ENCODE measurements around the gene BPIFA1.

Gene BPIFA1

GRCh38 chr20:33229843-33230242, 6.0 kb upstream of the BPIFA1 start:
- TF ChIP-seq CTCF (IDR thresholded peaks at IDR 0.05; ENCODE audit: low read depth, low read length): no peak
- H3K4me3 ChIP-seq (ENCODE audit: low read depth, low read length): no peak overlapping the region

- TF ChIP-seq CTCF (IDR thresholded peaks at IDR 0.05; ENCODE audit: low read depth, low read length): no peak
- H3K4me3 ChIP-seq (ENCODE audit: low read depth, low read length): no peak overlapping the region
Observed at GRCh38 chr20:33231237-33231636, 4.6 kb upstream of the BPIFA1 start.

GRCh38 chr20:33232486-33233072, 3.2 kb upstream of the BPIFA1 start:
- TF ChIP-seq CTCF (IDR thresholded peaks at IDR 0.05; ENCODE audit: low read depth, low read length): no peak
- no peak overlapping the region for H3K4me3 ChIP-seq (ENCODE audit: low read depth, low read length)

- no peak overlapping the region for H3K4me3 ChIP-seq (ENCODE audit: low read depth, low read length)
- TF ChIP-seq CTCF (IDR thresholded peaks at IDR 0.05; ENCODE audit: low read depth, low read length): no peak
Observed at GRCh38 chr20:33233129-33233774, 2.5 kb upstream of the BPIFA1 start.

- no peak for TF ChIP-seq CTCF (IDR thresholded peaks at IDR 0.05; ENCODE audit: low read depth, low read length)
- no peak overlapping the region for H3K4me3 ChIP-seq (ENCODE audit: low read depth, low read length)
Observed at GRCh38 chr20:33234050-33234449, 1.7 kb upstream of the BPIFA1 start.

- TF ChIP-seq CTCF (IDR thresholded peaks at IDR 0.05; ENCODE audit: low read depth, low read length): no peak
- no peak overlapping the region for H3K4me3 ChIP-seq (ENCODE audit: low read depth, low read length)
Observed at GRCh38 chr20:33236351-33236750, 555 bp downstream of the BPIFA1 start.

GRCh38 chr20:33237989-33238388, 2.2 kb downstream of the BPIFA1 start:
- H3K4me3 ChIP-seq (ENCODE audit: low read depth, low read length): no peak overlapping the region
- TF ChIP-seq CTCF (IDR thresholded peaks at IDR 0.05; ENCODE audit: low read depth, low read length): no peak
